SK-N-MC (cell line): ENCODE measurements around the gene TMPRSS9.

Experiments used
- EZH2 ChIP-seq: fragments of 200-600 bp; sonication (generic); IDR thresholded peaks from one replicate; pipeline ENCODE4 v1.6.1; 2017; ENCODE audit warnings: antibody characterized with exemption
- POLR2AphosphoS5 ChIP-seq: IDR thresholded peaks from 2 replicates; pipeline ENCODE4 v1.6.1; 2012; ENCODE audit warnings: mild to moderate bottlenecking, low read depth, low read length, borderline replicate concordance

DNA sequence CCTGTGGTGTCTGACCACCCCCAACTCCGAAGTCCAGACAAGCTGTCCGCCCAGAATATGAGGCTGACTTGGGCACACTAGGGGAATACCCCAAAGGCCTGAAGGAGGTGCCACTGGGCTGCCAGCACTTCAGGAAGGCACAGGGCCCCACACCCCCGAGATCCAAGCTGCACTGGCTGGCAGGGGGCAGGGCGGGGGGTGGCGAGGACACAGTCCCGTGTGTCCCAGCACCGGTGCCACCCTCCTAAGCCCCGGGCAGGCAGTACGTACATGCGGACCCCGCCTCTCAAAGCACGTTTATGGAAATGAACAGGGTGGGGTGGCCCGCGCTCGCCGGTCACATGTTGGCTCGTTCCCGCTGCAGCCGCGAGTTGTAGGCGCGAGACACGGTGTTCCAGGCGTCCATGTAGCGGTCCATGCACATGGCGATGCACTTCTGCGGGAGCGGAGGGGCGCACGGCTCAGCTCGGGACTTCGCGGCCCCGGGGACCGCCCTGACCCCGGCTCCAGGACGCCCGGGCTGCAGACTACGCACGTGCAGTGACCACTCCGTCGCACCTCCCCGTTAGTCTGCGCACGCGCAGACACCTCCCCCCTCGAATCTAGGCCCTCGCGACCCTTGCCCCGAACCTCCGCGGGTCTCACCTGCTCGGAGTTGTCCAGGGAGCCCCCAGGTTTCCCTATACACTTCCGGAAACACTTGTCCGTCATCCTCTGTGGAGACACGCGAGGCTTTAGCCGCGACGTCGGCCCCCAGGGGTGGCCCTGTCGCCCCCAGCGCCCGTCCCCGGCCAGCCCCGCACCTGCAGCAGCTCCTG lies 66.8 kb downstream of the TMPRSS9 start:
- TF ChIP-seq EZH2 (no peak), POLR2AphosphoS5 (no peak)
